NCI-H1417 (cell line): ENCODE data around the gene SAT1.

ENCODE experiments used
- DNase-seq, 3 experiments: peaks; one replicate each; lab custom pipeline; 2025; lab: John Stamatoyannopoulos, UW

The SAT1 gene

GRCh38 chrX:23776363-23776762 is 6.6 kb upstream of the SAT1 start:
- no peak for DNase-seq

GRCh38 chrX:23779025-23779424 is 3.9 kb upstream of the SAT1 start:
- no peak for DNase-seq

- DNase-seq = no peak
These were observed 518 bp upstream of the SAT1 start for GRCh38 chrX:23782455-23782854.

- no peak for DNase-seq
These were observed 856 bp downstream of the SAT1 start for GRCh38 chrX:23783589-23784469.

- DNase-seq = no peak
These were observed 1.7 kb downstream of the SAT1 start for GRCh38 chrX:23784470-23785331.

GRCh38 chrX:23785580-23785979 is 2.6 kb downstream of the SAT1 start:
- DNase-seq = no peak

- no peak for DNase-seq
These were observed 3.4 kb downstream of the SAT1 start for GRCh38 chrX:23786268-23786815.

GRCh38 chrX:23787745-23788118 is 4.8 kb downstream of the SAT1 start:
- no peak for DNase-seq

- no peak for DNase-seq
These were observed 5.5 kb downstream of the SAT1 start for GRCh38 chrX:23788521-23788920.

- DNase-seq = no peak
These were observed 6.0 kb downstream of the SAT1 start for GRCh38 chrX:23788946-23789345.

- no peak for DNase-seq
These were observed 6.6 kb downstream of the SAT1 start for GRCh38 chrX:23789386-23790154.

GRCh38 chrX:23790155-23790497 is 7.2 kb downstream of the SAT1 start:
- DNase-seq = no peak

GRCh38 chrX:23792861-23793553 is 10.0 kb downstream of the SAT1 start:
- DNase-seq = peak; percentile 35 to 98 (median 87)

GRCh38 chrX:23795221-23795620 is 12.2 kb downstream of the SAT1 start:
- no peak for DNase-seq

- peak in 2 of 3 experiments; percentile 54 to 80 for DNase-seq
These were observed 14.6 kb downstream of the SAT1 start for GRCh38 chrX:23797371-23798128.

- no peak for DNase-seq
These were observed 16.6 kb downstream of the SAT1 start for GRCh38 chrX:23799469-23800065.

- no peak for DNase-seq
These were observed 19.5 kb downstream of the SAT1 start for GRCh38 chrX:23802431-23802830.

GRCh38 chrX:23803931-23804381 is 21.0 kb downstream of the SAT1 start:
- DNase-seq = no peak

GRCh38 chrX:23804578-23804977 is 21.6 kb downstream of the SAT1 start:
- no peak for DNase-seq

- DNase-seq = no peak
These were observed 22.4 kb downstream of the SAT1 start for GRCh38 chrX:23805389-23805788.
